ENCODE data around the gene ELP5.

ELP5 gene

GRCh38 chr17:7249830-7250229 lies 2.2 kb upstream of the ELP5 start:
- no peak for TF ChIP-seq CTCF (IDR thresholded peaks at IDR 0.05; ENCODE audit: low read length, missing control alignments)
- DNase-seq (ENCODE audit: low read depth), result no peak

DNA sequence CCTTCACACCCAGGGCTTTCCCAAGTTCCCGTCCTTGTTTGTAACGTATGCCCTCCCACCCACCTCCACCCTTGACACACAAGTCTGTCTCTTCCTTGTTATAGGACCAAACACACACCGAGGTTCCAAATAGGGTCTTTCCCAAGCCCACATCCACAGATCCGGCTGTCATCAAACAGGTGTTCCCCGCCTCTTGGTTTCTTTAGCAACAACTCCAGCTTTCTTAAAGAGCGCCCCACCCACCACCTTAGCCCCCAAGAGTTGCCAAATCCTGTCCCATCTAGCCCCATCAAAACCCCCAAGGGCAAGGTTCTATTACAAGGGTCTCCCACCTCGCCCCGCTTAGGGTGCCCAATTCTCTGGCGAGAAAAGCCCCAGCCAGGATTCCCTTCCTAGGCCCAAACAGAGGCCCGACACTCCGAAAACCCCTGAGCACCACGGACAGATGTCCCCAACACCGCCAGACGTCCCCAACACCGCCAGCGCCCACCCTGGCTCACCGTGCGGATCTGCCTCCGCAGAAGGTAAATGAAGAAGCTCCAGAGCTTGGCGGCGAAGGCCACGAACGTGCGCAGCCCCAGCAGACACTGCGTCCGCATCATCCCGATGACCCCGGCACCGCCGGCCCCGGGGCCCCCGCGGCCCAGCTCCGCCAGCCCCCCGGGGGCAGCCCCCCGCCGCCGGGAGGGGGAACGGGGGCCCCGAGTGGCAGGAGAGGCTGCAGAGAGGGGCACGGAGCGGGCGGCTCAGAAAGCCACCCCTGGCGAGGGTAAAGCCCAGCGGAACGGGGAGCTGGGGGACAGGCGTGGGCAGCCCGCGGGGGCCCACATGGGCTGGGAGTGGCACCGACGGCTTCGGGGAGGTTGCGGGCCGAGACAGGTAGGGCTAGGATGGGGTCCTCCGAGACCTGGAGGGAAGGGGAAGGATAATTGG lies 1.1 kb upstream of the ELP5 start:
- peak; percentile 25 for DNase-seq (ENCODE audit: low read depth)
- no peak for TF ChIP-seq CTCF (IDR thresholded peaks at IDR 0.05; ENCODE audit: low read length, missing control alignments)
- H3K4me3 ChIP-seq (replicated peaks; ENCODE audit: low read depth, low read length), result peak overlapping the region; percentile 73

More at GRCh38 chr17:7249830-7250229, 2.2 kb upstream of the ELP5 start:
- H3K4me3 ChIP-seq (replicated peaks; ENCODE audit: low read depth, low read length), result peak overlapping the region; percentile 73

GRCh38 chr17:7251661-7252175 lies 297 bp upstream of the ELP5 start, which contains the start of gene CTDNEP1:
TSS of gene CTDNEP1 (minus strand) at chr17:7251734. CDS start at chr17:7251296, 438 bp downstream.
- no peak for TF ChIP-seq CTCF (IDR thresholded peaks at IDR 0.05; ENCODE audit: low read length, missing control alignments)
- peak; percentile 100 for DNase-seq (ENCODE audit: low read depth)
- peak within 1 kb of the TSS; percentile 73 for H3K4me3 ChIP-seq (replicated peaks; ENCODE audit: low read depth, low read length)

GRCh38 chr17:7253082-7253481 lies 1.1 kb downstream of the ELP5 start:
- DNase-seq (ENCODE audit: low read depth), result no peak
- peak overlapping the region; percentile 73 for H3K4me3 ChIP-seq (replicated peaks; ENCODE audit: low read depth, low read length)
- TF ChIP-seq CTCF (IDR thresholded peaks at IDR 0.05; ENCODE audit: low read length, missing control alignments), result no peak

DNA sequence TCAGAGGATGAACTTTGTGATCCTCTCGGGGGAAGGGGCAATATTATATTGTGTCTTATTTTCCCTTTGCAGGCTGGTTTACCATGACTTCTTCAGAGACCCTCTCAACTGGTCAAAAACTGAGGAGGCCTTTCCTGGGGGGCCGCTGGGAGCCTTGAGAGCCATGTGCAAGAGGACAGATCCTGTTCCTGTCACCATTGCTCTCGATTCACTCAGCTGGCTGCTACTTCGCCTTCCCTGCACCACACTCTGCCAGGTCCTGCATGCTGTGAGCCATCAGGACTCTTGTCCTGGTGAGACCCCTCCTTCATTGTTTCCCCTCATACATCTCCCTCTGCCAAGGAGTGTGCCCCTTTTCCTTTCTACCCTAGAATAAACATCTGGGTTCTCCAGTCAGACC lies 2.5 kb downstream of the ELP5 start:
- no peak for TF ChIP-seq CTCF (IDR thresholded peaks at IDR 0.05; ENCODE audit: low read length, missing control alignments)
- DNase-seq (ENCODE audit: low read depth), result no peak
- H3K4me3 ChIP-seq (replicated peaks; ENCODE audit: low read depth, low read length), result no peak overlapping the region

DNA sequence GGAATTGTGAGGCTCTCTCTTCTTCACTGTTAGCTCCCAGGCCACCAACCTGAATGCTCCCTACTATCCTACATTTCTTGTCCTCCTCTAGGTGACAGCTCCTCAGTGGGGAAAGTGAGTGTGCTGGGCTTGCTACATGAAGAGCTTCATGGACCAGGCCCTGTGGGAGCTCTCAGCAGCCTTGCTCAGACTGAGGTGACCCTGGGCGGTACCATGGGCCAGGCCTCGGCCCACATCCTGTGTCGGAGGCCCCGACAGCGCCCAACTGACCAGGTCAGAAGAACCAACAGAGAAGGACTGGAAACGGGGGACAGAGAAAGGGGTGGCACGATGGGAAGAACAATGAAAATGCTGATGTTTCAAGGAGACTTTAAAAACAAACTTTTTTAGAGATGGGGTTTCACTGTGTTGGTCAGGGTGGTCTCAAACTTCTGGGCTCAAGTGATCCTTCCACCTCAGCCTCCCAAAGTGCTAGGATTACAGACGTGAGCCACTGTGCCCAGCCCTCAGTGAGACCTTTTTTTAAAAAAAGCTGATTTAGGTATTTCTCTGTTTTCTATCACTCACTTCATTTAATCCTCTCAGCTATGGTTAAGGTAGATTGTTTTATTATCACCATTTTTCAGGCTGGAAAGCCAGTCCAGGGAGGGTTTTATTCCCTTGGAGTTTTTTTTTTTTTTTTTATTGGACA lies 4.9 kb downstream of the ELP5 start:
- no peak overlapping the region for H3K4me3 ChIP-seq (replicated peaks; ENCODE audit: low read depth, low read length)
- no peak for DNase-seq (ENCODE audit: low read depth)
- no peak for TF ChIP-seq CTCF (IDR thresholded peaks at IDR 0.05; ENCODE audit: low read length, missing control alignments)

Data from fibroblast of pulmonary artery (primary cell).